NCI-H446 (cell line): ENCODE results near the gene VIT.
"Not testable (repeated sequence)": the region's sequence is repeated elsewhere in the genome, so short reads cannot be mapped to it uniquely, and the experiment has no call there.

Experiments used
- DNase-seq, 2 experiments: peaks; one replicate each; lab custom pipeline; 2025; lab: John Stamatoyannopoulos, UW

The VIT gene

GRCh38 chr2:36807223-36807886, 110.8 kb downstream of the VIT start:
- DNase-seq: no peak

- no peak for DNase-seq
Measured at GRCh38 chr2:36808386-36809068, 112.0 kb downstream of the VIT start.

GRCh38 chr2:36809069-36809445, 112.5 kb downstream of the VIT start:
- DNase-seq: no peak

GRCh38 chr2:36811071-36811470, 114.6 kb downstream of the VIT start:
- no peak for DNase-seq

- no peak for DNase-seq
Measured at GRCh38 chr2:36812196-36812595, 115.7 kb downstream of the VIT start.

DNA sequence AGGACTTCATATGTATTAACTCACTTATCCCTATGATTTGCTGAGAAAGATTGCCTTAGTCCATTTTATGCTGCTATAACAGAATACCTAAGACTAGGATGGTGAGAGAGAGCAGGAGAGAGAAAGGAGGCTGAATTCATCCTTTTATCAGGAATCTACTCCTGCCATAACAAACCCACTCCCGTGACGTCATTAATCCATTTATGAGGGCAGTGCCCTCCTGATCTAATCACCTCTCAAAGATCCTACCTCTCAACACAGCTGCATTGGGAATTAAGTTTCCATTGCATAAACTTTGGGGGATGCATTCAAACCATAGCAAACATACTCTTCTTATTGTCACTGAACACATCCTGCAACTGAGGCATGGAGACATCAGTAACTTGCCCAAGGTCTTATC, 122.0 kb downstream of the VIT start:
- DNase-seq: no peak

- DNase-seq: no peak
Measured at GRCh38 chr2:36819095-36819711, 122.7 kb downstream of the VIT start.

GRCh38 chr2:36820942-36821605, 124.6 kb downstream of the VIT start:
- DNase-seq: no peak

- DNase-seq: no peak
Measured at GRCh38 chr2:36823862-36824261, 127.4 kb downstream of the VIT start.

DNA sequence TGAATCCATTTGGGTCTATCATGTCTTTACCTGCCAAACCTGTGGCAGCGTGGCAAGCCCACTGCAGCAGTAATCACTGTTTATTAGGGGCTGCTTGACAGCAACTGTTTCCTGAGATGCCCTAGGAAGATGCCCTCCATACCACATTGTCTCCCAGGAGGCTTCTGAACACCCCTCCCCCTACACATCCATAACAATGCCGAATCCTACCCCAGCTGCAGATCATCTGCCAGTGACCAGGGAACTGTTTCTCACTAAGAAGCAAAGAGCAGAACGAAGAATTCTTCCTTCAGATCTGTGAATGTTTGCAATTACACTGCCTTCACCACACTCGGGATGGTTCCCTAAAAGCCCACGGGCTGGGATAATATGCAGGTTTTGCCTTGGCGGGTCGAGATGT, 127.8 kb downstream of the VIT start:
- no peak for DNase-seq

DNA sequence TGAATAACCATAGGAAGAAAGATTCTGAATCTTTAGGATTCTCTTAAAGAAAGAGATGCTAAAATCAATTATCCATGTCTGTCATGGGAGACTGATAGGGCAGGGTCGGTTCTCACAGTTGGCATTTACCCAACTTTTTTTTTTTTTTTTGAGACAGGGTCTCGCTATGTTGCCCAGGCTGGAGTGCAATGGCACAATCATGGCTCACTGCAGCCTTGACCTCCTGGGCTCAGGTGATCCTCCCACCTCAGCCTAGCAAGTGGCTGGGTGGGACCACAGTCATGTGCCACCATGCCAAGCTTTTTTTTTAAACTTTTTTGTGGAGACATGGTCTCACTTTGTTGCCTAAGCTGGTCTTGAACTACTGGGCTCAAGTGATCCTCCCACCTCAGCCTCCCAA, 128.2 kb downstream of the VIT start:
- not testable (repeated sequence) for DNase-seq

DNA sequence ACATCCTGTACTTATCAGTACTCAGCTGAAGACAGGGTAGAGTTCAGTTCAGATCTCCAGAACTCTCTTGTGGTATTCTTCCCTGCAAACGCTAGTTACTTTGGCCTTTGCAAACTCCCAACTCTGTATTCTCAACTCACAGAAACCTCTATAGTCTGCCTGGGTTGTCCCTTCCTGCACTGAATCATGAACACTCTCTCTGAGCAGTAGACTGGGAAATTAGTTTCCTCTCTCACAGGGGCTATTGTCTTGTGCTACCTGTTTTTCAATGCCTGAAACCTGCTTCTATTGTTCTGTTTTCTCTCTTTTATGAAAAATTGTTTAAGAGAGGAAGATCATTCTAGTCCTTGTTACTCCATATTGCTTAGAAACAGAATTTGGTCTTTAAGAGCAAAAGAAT, 134.7 kb downstream of the VIT start:
- no peak for DNase-seq

- no peak for DNase-seq
Measured at GRCh38 chr2:36834203-36834602, 137.7 kb downstream of the VIT start.

- DNase-seq: no peak
Measured at GRCh38 chr2:36834731-36835524, 138.4 kb downstream of the VIT start.

- DNase-seq: no peak
Measured at GRCh38 chr2:36839976-36840617, 143.6 kb downstream of the VIT start.

DNA sequence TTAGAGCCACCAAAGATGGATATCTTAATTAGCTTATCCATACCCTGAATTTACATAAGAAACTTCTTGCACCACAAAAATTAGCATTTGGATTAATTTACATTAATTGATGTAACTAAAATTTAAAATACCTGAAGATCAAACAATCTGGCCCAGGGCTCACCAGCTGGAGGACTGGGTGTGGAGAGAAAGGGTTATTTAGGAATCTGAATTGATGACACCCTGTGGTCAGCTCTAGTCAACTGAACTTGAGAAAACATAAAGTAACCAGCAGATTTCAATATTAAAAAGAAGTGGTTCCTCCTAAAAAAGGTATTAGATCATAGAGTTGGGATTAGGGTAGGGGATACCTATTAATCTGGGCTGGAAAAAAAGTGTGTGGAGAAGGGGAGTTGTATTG, 147.3 kb downstream of the VIT start:
- DNase-seq: no peak

DNA sequence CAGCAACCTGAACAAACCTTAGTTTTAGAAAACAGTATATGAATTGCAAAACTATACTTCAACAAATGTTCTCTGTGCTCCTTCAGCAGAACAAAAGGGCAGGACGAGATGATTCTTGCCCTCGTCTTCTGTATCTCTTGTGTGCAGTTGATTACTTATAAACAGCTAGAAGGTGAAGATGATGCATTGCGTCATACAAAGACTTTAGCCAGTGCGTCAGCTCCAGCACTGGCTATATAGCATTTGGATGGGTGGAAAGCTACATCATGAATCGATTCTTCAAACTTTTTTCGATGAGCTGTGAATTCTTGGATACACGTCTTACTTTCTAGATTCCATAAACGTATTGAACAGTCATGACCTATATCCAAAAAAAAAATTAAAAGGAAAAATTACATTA, 152.8 kb downstream of the VIT start:
- DNase-seq: no peak

GRCh38 chr2:36854241-36854640, 157.7 kb downstream of the VIT start:
- DNase-seq: no peak

DNA sequence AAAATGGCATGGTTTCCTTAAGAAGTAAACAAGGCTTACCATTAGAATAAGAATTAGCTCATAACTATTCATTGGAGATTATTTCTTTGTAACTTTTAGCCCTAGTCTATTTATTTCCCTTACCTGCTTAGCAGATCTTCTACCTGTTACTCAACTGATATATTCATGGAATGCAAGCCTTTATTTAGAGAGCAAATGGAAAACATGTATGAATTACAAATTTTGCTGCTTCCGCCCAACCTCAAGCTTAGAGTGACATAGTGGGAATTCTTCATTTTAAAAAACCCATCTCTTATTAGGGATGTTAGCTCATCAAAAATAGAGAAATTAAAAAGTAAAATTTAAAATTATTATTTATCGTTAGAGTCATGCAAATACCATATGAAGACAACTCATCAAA, 158.9 kb downstream of the VIT start:
- DNase-seq: no peak

- no peak for DNase-seq
Measured at GRCh38 chr2:36857713-36858112, 161.2 kb downstream of the VIT start.

DNA sequence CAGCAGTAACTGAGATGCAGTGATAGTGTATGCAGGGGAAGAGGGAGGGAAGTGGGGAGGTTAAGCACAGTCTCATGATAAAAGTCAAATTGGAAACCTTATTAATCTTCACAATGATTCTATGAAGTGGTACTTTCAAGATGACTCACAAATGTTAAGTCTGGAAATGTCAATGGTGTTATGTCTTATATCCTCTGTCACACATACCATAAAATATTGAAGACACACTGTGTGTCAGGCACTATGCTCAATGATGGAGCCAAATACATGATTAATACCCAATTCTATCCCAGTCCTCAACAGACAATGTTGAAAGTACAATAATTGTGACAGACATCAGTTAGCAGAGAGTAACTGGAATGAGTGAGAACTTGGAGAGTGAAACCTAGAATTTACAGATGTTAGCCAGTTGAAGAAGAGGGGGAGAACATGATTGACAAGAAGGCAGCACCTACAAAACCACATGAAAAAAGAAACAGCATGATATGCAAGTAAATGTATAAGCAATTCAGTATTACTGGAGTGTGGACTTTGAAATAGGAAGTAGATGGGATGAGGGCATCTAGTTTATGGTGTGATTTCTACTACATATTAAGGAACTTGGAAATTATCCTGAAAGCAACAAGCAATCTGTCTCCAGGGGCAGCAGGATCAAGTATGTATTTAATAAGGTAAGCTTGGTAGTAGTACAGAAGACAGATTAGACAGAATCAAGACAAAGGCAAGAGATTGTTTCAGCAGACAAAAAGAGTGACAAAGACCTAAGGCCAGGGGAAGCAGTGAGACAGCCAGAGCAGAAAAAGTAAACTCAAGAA, 162.3 kb downstream of the VIT start:
- DNase-seq: no peak
